NCI-H1092 treated with DMSO at 0.1 percent for 48 hours (cell line): Measurements from ENCODE around the gene RABIF.
"Not testable (repeated sequence)": the region's sequence is repeated elsewhere in the genome, so short reads cannot be mapped to it uniquely, and the experiment has no call there.

Experiments used
- DNase-seq: peaks from one replicate; lab custom pipeline; 2025; lab: John Stamatoyannopoulos, UW

Gene RABIF

DNA sequence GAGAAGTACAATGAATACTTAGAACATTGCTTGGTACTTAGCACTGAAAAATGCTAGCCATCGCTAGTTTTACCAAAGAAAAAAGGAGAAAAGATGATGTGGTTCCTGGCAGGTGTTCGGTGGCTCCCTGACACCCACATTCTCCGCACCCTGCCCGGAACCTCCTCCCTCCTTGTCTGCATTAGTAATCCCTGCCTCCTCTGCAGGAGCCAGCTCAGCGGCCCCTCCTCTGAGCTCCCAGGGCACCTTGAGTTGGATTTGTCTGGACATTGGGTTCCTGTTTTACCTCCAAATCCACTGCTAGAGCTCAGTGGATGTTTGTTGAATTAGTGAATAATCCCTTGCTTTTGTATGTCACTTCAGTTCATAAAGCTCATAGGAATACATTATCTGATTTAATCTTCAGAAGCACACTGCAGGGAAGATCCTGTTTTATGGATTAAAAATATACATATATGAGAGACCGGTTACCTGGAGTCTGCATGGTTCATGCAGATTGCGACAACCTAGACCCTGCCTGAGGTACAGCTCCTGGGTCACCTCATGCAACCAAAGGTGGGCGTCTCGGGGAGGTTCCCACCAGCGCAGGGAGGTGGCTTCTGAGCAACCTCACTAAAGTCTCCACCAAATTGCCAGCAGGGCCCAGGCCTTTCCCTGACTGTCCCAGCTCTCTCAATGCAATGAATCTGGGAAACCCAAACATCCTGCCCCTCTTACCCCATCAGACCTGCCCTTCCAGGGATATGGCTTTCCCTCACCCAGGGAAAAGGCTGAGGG is 54.0 kb downstream of the RABIF start:
- no peak for DNase-seq

DNA sequence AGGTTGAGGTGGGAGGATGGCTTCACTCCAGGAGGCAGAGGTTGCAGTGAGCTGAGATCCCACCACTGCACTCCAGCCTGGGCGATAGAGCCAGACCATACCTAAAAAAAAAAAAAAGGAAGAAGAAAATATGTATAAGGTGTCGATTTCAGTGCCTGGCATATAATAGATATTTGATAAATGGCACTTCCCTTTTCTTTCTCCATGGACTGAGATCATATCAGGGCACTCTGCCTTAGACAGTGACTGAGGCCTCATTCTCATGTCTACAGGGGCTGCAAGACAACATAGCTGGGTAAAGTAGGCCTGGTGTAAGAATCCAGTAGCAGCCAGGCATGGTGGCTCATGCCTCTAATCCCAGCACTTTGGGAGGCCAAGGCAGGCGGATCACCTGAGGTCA is 57.0 kb downstream of the RABIF start:
- no peak for DNase-seq

GRCh38 chr1:202829223-202829622 is 59.7 kb downstream of the RABIF start:
- DNase-seq = not testable (repeated sequence)
